ENCODE data around the gene ELAVL2. TPM values are rescaled to one million over a fixed set of nuclear protein-coding genes. Genes with fewer than 3 reads are reported as not detected.

Gene ELAVL2
- total and polyA plus RNA-seq, 4 donors, result 0.02 to 1.7 TPM; not detected in 2

GRCh38 chr9:23682891-23683431 is 143.1 kb downstream of the ELAVL2 start:
- TF ChIP-seq CTCF (IDR thresholded peaks at IDR 0.05; ENCODE audit: control extremely low read depth, extremely low read depth), result no peak
- no peak overlapping the region for H3K27ac ChIP-seq (ENCODE audit: low read depth in 1 of 2, low read length in 1 of 2)
- no peaks in the 10 kb centered on the region for H3K27me3 ChIP-seq (ENCODE audit: control insufficient read depth in 3 of 3, insufficient read depth in 3 of 3, low read length in 2 of 3)
- H3K9me3 ChIP-seq (ENCODE audit: control insufficient read depth in 4 of 4, insufficient read depth in 3 of 4, low read length in 3 of 4), result no peaks in the 10 kb centered on the region
- WGBS, 2 donors, result 59 to 77% methylated on average over 3 of the region's 3 CpGs
- no peak overlapping the region for H3K9ac ChIP-seq (ENCODE audit: insufficient read depth in 1 of 2, low read length in 2 of 2)
- ATAC-seq (ENCODE audit: insufficient read depth, low FRiP score), result no peak
- no peak overlapping the region for H3K4me3 ChIP-seq
- peak in 2 of 3 donors; percentile 40 to 41 for DNase-seq
- H3K36me3 ChIP-seq (ENCODE audit: control insufficient read depth in 4 of 4, insufficient read depth in 4 of 4, low read length in 4 of 4), result no peaks in the 10 kb centered on the region
- H3K4me1 ChIP-seq (ENCODE audit: control insufficient read depth in 5 of 5, insufficient read depth in 5 of 5, low read length in 5 of 5), result peaks cover 0 to 18% (median 11%) of the 10 kb centered on the region in 5 donors

GRCh38 chr9:23682352-23682751 is 143.7 kb downstream of the ELAVL2 start:
- Histone ChIP-seq H3K4me1 (ENCODE audit: control insufficient read depth in 5 of 5, insufficient read depth in 5 of 5, low read length in 5 of 5) (peaks cover 0 to 18% (median 11%) of the 10 kb centered on the region in 5 donors), H3K27ac (ENCODE audit: low read depth in 1 of 2, low read length in 1 of 2) (no peak overlapping the region), H3K4me3 (no peak overlapping the region), H3K9me3 (ENCODE audit: control insufficient read depth in 4 of 4, insufficient read depth in 3 of 4, low read length in 3 of 4) (no peaks in the 10 kb centered on the region), H3K9ac (ENCODE audit: insufficient read depth in 1 of 2, low read length in 2 of 2) (no peak overlapping the region), H3K36me3 (ENCODE audit: control insufficient read depth in 4 of 4, insufficient read depth in 4 of 4, low read length in 4 of 4) (no peaks in the 10 kb centered on the region), H3K27me3 (ENCODE audit: control insufficient read depth in 3 of 3, insufficient read depth in 3 of 3, low read length in 2 of 3) (no peaks in the 10 kb centered on the region)
- no peak for ATAC-seq (ENCODE audit: insufficient read depth, low FRiP score)
- WGBS, 2 donors, result 13 to 22% methylated on average over 9 of the region's 9 CpGs
- no peak for DNase-seq
- TF ChIP-seq CTCF (IDR thresholded peaks at IDR 0.05; ENCODE audit: control extremely low read depth, extremely low read depth), result no peak

GRCh38 chr9:23677446-23677845 is 148.6 kb downstream of the ELAVL2 start:
- H3K9me3 ChIP-seq (ENCODE audit: control insufficient read depth in 4 of 4, insufficient read depth in 3 of 4, low read length in 3 of 4), result no peaks in the 10 kb centered on the region
- TF ChIP-seq CTCF (IDR thresholded peaks at IDR 0.05; ENCODE audit: control extremely low read depth, extremely low read depth), result no peak
- H3K9ac ChIP-seq (ENCODE audit: insufficient read depth in 1 of 2, low read length in 2 of 2), result no peak overlapping the region
- H3K4me3 ChIP-seq, result no peak overlapping the region
- H3K36me3 ChIP-seq (ENCODE audit: control insufficient read depth in 4 of 4, insufficient read depth in 4 of 4, low read length in 4 of 4), result no peaks in the 10 kb centered on the region
- no peaks in the 10 kb centered on the region for H3K27me3 ChIP-seq (ENCODE audit: control insufficient read depth in 3 of 3, insufficient read depth in 3 of 3, low read length in 2 of 3)
- DNase-seq (no peak), ATAC-seq (ENCODE audit: insufficient read depth, low FRiP score) (no peak)
- no peak overlapping the region for H3K27ac ChIP-seq (ENCODE audit: low read depth in 1 of 2, low read length in 1 of 2)
- H3K4me1 ChIP-seq (ENCODE audit: control insufficient read depth in 5 of 5, insufficient read depth in 5 of 5, low read length in 5 of 5), result peaks cover 0 to 17% (median 3%) of the 10 kb centered on the region in 5 donors
- 69 to 85% methylated on average over 3 of the region's 3 CpGs for WGBS, 2 donors
